Stimulated activated CD8-positive, alpha-beta memory T cell treated with anti-CD3 and anti-CD28 coated beads, Interleukin-7, amount 100 ng/mL, for 48 hours (primary cell): Measurements from ENCODE around the gene NBPF3.
"Not testable (repeated sequence)": the region's sequence is repeated elsewhere in the genome, so short reads cannot be mapped to it uniquely, and the experiment has no call there.

ENCODE experiments used
- DNase-seq, 2 donors: peaks; one replicate each; pipeline ENCODE4 v3.0.0-alpha.2; 2020; ENCODE audit warnings: low read depth in 1 of 2; ENCODE audit errors: extremely low read depth in 1 of 2

NBPF3 gene

GRCh38 chr1:21438646-21439312 lies 1.2 kb upstream of the NBPF3 start:
- DNase-seq: not testable (repeated sequence)

GRCh38 chr1:21439345-21439720 lies 604 bp upstream of the NBPF3 start:
- no peak for DNase-seq

- DNase-seq: peak; percentile 4 to 47
Observed at GRCh38 chr1:21440630-21441125, 741 bp downstream of the NBPF3 start.

- not testable (repeated sequence) for DNase-seq
Observed at GRCh38 chr1:21446647-21447046, 6.7 kb downstream of the NBPF3 start.

- DNase-seq: no peak
Observed at GRCh38 chr1:21447311-21447710, 7.4 kb downstream of the NBPF3 start.

GRCh38 chr1:21449906-21450305 lies 10.0 kb downstream of the NBPF3 start:
- DNase-seq: no peak

- no peak for DNase-seq
Observed at GRCh38 chr1:21451212-21451611, 11.3 kb downstream of the NBPF3 start.

- DNase-seq: no peak
Observed at GRCh38 chr1:21451981-21452411, 12.1 kb downstream of the NBPF3 start.

GRCh38 chr1:21453964-21454614 lies 14.2 kb downstream of the NBPF3 start:
- not testable (repeated sequence) for DNase-seq

- DNase-seq: not testable (repeated sequence)
Observed at GRCh38 chr1:21454904-21455303, 15.0 kb downstream of the NBPF3 start.

GRCh38 chr1:21457654-21458053 lies 17.7 kb downstream of the NBPF3 start:
- DNase-seq: no peak

- not testable (repeated sequence) for DNase-seq
Observed at GRCh38 chr1:21465127-21465526, 25.2 kb downstream of the NBPF3 start.

GRCh38 chr1:21467946-21468345 lies 28.0 kb downstream of the NBPF3 start:
- DNase-seq: not testable (repeated sequence)

GRCh38 chr1:21468599-21468998 lies 28.7 kb downstream of the NBPF3 start:
- peak; percentile 2 to 11 for DNase-seq

GRCh38 chr1:21469581-21469980 lies 29.6 kb downstream of the NBPF3 start:
- DNase-seq: no peak

- DNase-seq: no peak
Observed at GRCh38 chr1:21472861-21473260, 32.9 kb downstream of the NBPF3 start.

GRCh38 chr1:21478356-21478755 lies 38.4 kb downstream of the NBPF3 start:
- DNase-seq: no peak

GRCh38 chr1:21483881-21484280 lies 43.9 kb downstream of the NBPF3 start:
- DNase-seq: not testable (repeated sequence)

GRCh38 chr1:21489146-21489545 lies 49.2 kb downstream of the NBPF3 start:
- DNase-seq: no peak

- DNase-seq: peak in 1 of 2 donors; percentile 12
Observed at GRCh38 chr1:21490774-21491487, 51.0 kb downstream of the NBPF3 start.

- DNase-seq: no peak
Observed at GRCh38 chr1:21491488-21492355, 51.8 kb downstream of the NBPF3 start.
